HepG2 (cell line): ENCODE measurements around the gene DAG1. TPM values are rescaled to one million over a fixed set of nuclear protein-coding genes. Genes with fewer than 3 reads are reported as not detected.
A peak's percentile ranks its signal among the peaks of the same experiment; 100 is the strongest.

Experiments
- AHR ChIP-seq: IDR thresholded peaks from 2 replicates; pipeline ENCODE4 v1.6.1; 2018; ENCODE audit warnings: missing genetic modification reagents, missing compliant biosample characterization
- BCL3 ChIP-seq: sonication (generic); formaldehyde crosslinking; IDR thresholded peaks from 2 replicates; pipeline ENCODE4 v1.5.1; 2020; ENCODE audit warnings: mild to moderate bottlenecking, missing genetic modification reagents, moderate library complexity
- BHLHE40 ChIP-seq: IDR thresholded peaks from 2 replicates; pipeline ENCODE4 v1.6.1; 2011; ENCODE audit warnings: low read length, improper control_type of control experiment
- CBX1 ChIP-seq: IDR thresholded peaks from one replicate; pipeline ENCODE4 v1.6.1; 2016; ENCODE audit warnings: antibody characterized with exemption, low read depth
- CCAR2 ChIP-seq: fragments of 200-400 bp; formaldehyde crosslinking; optimal IDR thresholded peaks from 2 replicates; pipeline ENCODE3; 2018; ENCODE audit warnings: low read depth, mild to moderate bottlenecking, low read length, moderate library complexity
- FOXA3 ChIP-seq: IDR thresholded peaks from 2 replicates; pipeline ENCODE4 v1.6.1; 2016; ENCODE audit warnings: missing genetic modification reagents, missing compliant biosample characterization
- FOXK1 ChIP-seq: sonication (generic); formaldehyde crosslinking; IDR thresholded peaks from 2 replicates; pipeline ENCODE4 v1.4.0; 2020; ENCODE audit warnings: low read depth, missing genetic modification reagents, borderline replicate concordance
- GFI1 ChIP-seq: sonication (generic); formaldehyde crosslinking; IDR thresholded peaks from 2 replicates; pipeline ENCODE4 v1.5.0; 2020; ENCODE audit warnings: missing genetic modification reagents, mild to moderate bottlenecking, borderline replicate concordance
- HCFC1 ChIP-seq: fragments of 150-350 bp; IDR thresholded peaks from 2 replicates; pipeline ENCODE4 v1.6.1; 2014; ENCODE audit warnings: low read depth, low read length
- HOXA7 ChIP-seq: sonication (generic); formaldehyde crosslinking; IDR thresholded peaks from 2 replicates; pipeline ENCODE4 v1.8.1; 2022; ENCODE audit warnings: mild to moderate bottlenecking, missing genetic modification reagents, moderate library complexity
- KDM6A ChIP-seq: IDR thresholded peaks from 2 replicates; pipeline ENCODE4 v1.6.1; 2016; ENCODE audit warnings: low read depth
- MYC ChIP-seq: sonication (generic); formaldehyde crosslinking; IDR thresholded peaks from 2 replicates; pipeline ENCODE4 v1.9.0; 2021; ENCODE audit warnings: missing genetic modification reagents, borderline replicate concordance
- NFIB ChIP-seq: sonication (generic); formaldehyde crosslinking; IDR thresholded peaks from 2 replicates; pipeline ENCODE4 v1.9.0; 2021; ENCODE audit warnings: missing genetic modification reagents, mild to moderate bottlenecking, borderline replicate concordance
- POLR2A ChIP-seq, 2 experiments: IDR thresholded peaks; 2 replicates each; pipeline ENCODE4 v1.6.1; 2011; ENCODE audit warnings: low read depth in 2 of 2, low read length in 2 of 2, mild to moderate bottlenecking in 1 of 2, moderate library complexity in 1 of 2; ENCODE audit not compliant: insufficient read depth in 1 of 2
- ZNF24 ChIP-seq: fragments of 450-650 bp; IDR thresholded peaks from 2 replicates; pipeline ENCODE4 v1.6.1; 2017; ENCODE audit warnings: antibody characterized with exemption, mild to moderate bottlenecking
- ZNF576 ChIP-seq: sonication (generic); formaldehyde crosslinking; IDR thresholded peaks from 2 replicates; pipeline ENCODE4 v1.4.0; 2020; ENCODE audit warnings: mild to moderate bottlenecking, missing genetic modification reagents
- ZNF605 ChIP-seq: sonication (generic); formaldehyde crosslinking; IDR thresholded peaks from 2 replicates; pipeline ENCODE4 v1.8.0; 2022; ENCODE audit warnings: mild to moderate bottlenecking, missing genetic modification reagents
- ZNF660 ChIP-seq: sonication (generic); formaldehyde crosslinking; IDR thresholded peaks from 2 replicates; pipeline ENCODE4 v1.5.1; 2020; ENCODE audit warnings: mild to moderate bottlenecking, low read depth, missing genetic modification reagents, borderline replicate concordance
- ZNF781 ChIP-seq: sonication (generic); formaldehyde crosslinking; IDR thresholded peaks from 2 replicates; pipeline ENCODE4 v1.5.1; 2020; ENCODE audit warnings: borderline replicate concordance, mild to moderate bottlenecking, missing genetic modification reagents; ENCODE audit errors: not compliant biosample characterization
- ZNF790 ChIP-seq: sonication (generic); formaldehyde crosslinking; IDR thresholded peaks from 2 replicates; pipeline ENCODE4 v1.8.0; 2022; ENCODE audit warnings: missing genetic modification reagents, mild to moderate bottlenecking, borderline replicate concordance
- ZZZ3 ChIP-seq: sonication (generic); formaldehyde crosslinking; IDR thresholded peaks from 2 replicates; pipeline ENCODE4 v1.4.0; 2020; ENCODE audit warnings: missing genetic modification reagents, mild to moderate bottlenecking, borderline replicate concordance
- polyA plus RNA-seq, 8 experiments: library from polyadenylated mRNA; depleted of rRNA in 3 of 8; stranded (reverse) in 7 of 8; unstranded in 1 of 8; fragments of >200 nt; fragmentation: Illumina TruSeq in 4 of 8; extraction: Trizol in 4 of 8; gene quantifications; 2 replicates each; pipeline versions ENCODE4 v1.2.1 to v1.2.3, GENCODE V29; 2011 to 2016; ENCODE audit warnings: low read depth in 4 of 8, missing spikeins in 1 of 8, mixed read lengths in 1 of 8; ENCODE audit not compliant: insufficient read depth in 1 of 8
- total RNA-seq, 5 experiments: library from RNA; depleted of rRNA; stranded (reverse); fragments of >200 nt; fragmentation: Illumina TruSeq; extraction: Trizol; gene quantifications; 2 replicates each; pipeline ENCODE4 v1.2.3, GENCODE V29; 2016; ENCODE audit warnings: low read depth in 1 of 5
- TF ChIP-seq, protein P1 (sequence below): IDR thresholded peaks from 2 replicates; pipeline ENCODE4 v1.4.0; 2020; ENCODE audit warnings: mild to moderate bottlenecking, missing genetic modification reagents
- TF ChIP-seq, protein P2 (sequence below): sonication (generic); formaldehyde crosslinking; IDR thresholded peaks from 2 replicates; pipeline ENCODE4 v1.4.0; 2020; ENCODE audit warnings: missing genetic modification reagents

DAG1 gene
- total and polyA plus RNA-seq, 2 of the 13 experiments (the other 11 are each of a cell fraction or from before 2014, with no cell fraction given): 47.3 to 50.4 TPM

GRCh38 chr3:49553692-49554632 lies 83.9 kb downstream of the DAG1 start, which contains the start of gene BSN (continued):
- TF ChIP-seq ZNF660 (CRISPR knock-in tag) (no peak), POLR2A (IDR thresholded peaks at IDR 0.05; ENCODE audit: insufficient read depth in 1 of 2, low read depth in 2 of 2, low read length in 2 of 2) (peak in 1 of 2 experiments; percentile 64; a peak in 2 of 4 replicates), ZZZ3 (no peak), MYC (CRISPR knock-in tag) (0 out of 2 replicates have a peak, but pooled peaks have one; percentile 8), ZNF790 (CRISPR knock-in tag) (no peak), NFIB (CRISPR knock-in tag) (no peak), FOXA3 (no peak), HOXA7 (CRISPR knock-in tag) (no peak), FOXK1 (CRISPR knock-in tag) (peak; percentile 51; the same call in 1 of the 2 replicates), BHLHE40 (no peak), KDM6A (no peak), GFI1 (CRISPR knock-in tag) (no peak; the same call in 1 of the 2 replicates), ZNF24 (no peak), ZNF605 (peak; percentile 72; the same call in 1 of the 2 replicates), AHR (CRISPR knock-in tag) (no peak), BCL3 (CRISPR knock-in tag) (peak; percentile 52), HCFC1 (peak; percentile 15; the same call in 1 of the 2 replicates), ZNF576 (CRISPR knock-in tag) (no peak), ZNF781 (CRISPR knock-in tag) (no peak), CCAR2 (no peak), CBX1 (no peak)
- TF ChIP-seq, protein P1, sequence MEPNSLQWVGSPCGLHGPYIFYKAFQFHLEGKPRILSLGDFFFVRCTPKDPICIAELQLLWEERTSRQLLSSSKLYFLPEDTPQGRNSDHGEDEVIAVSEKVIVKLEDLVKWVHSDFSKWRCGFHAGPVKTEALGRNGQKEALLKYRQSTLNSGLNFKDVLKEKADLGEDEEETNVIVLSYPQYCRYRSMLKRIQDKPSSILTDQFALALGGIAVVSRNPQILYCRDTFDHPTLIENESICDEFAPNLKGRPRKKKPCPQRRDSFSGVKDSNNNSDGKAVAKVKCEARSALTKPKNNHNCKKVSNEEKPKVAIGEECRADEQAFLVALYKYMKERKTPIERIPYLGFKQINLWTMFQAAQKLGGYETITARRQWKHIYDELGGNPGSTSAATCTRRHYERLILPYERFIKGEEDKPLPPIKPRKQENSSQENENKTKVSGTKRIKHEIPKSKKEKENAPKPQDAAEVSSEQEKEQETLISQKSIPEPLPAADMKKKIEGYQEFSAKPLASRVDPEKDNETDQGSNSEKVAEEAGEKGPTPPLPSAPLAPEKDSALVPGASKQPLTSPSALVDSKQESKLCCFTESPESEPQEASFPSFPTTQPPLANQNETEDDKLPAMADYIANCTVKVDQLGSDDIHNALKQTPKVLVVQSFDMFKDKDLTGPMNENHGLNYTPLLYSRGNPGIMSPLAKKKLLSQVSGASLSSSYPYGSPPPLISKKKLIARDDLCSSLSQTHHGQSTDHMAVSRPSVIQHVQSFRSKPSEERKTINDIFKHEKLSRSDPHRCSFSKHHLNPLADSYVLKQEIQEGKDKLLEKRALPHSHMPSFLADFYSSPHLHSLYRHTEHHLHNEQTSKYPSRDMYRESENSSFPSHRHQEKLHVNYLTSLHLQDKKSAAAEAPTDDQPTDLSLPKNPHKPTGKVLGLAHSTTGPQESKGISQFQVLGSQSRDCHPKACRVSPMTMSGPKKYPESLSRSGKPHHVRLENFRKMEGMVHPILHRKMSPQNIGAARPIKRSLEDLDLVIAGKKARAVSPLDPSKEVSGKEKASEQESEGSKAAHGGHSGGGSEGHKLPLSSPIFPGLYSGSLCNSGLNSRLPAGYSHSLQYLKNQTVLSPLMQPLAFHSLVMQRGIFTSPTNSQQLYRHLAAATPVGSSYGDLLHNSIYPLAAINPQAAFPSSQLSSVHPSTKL (CRISPR knock-in tag): no peak
- TF ChIP-seq, protein P2, sequence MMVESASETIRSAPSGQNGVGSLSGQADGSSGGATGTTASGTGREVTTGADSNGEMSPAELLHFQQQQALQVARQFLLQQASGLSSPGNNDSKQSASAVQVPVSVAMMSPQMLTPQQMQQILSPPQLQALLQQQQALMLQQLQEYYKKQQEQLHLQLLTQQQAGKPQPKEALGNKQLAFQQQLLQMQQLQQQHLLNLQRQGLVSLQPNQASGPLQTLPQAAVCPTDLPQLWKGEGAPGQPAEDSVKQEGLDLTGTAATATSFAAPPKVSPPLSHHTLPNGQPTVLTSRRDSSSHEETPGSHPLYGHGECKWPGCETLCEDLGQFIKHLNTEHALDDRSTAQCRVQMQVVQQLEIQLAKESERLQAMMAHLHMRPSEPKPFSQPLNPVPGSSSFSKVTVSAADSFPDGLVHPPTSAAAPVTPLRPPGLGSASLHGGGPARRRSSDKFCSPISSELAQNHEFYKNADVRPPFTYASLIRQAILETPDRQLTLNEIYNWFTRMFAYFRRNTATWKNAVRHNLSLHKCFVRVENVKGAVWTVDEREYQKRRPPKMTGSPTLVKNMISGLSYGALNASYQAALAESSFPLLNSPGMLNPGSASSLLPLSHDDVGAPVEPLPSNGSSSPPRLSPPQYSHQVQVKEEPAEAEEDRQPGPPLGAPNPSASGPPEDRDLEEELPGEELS: no peak
